Measurements from ENCODE around the gene CISH. TPM values are rescaled to one million over a fixed set of nuclear protein-coding genes. Genes with fewer than 3 reads are reported as not detected.

CISH gene
- polyA plus RNA-seq, 1 donor = 12.0 TPM

DNA sequence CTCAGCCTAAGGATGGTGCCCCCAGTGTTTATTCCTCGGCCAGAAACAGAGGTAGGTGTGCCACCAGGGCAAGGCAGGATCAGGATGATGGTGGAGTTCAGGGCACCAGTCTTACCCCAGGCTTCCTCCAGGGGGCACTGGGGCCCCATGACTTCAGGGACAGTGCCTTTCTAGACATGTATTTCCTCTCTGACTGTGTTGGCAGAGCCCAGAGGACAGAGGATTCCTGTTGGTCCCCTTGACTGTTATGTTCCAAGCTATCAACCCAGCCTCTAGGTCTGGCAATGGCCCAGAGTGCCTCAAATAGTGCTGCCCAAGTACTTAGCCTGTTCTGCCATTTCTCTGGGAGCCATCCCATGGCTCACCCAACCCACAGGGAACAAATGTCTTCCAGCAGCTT is 39.4 kb downstream of the CISH start:
- DNase-seq (ENCODE audit: low read depth) = no peak

DNA sequence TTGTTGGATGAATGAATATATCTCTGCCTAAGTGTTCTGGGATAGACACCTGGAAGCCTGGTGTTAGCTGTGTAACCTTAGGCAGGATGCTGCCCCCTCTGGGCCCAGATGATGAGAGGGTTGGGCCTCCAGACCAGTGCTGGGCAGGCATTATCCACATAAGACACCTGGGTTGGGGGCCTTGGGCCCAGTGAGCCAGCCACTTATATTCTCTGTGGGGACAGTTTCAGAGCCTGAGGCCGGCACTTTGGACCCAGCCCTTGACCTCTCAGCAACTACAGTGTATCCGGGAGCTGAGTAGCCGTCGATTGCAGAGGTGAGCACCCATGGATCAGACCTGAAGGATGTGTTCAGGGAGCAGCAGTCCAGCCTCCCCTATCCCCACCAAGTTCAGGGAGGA is 40.1 kb downstream of the CISH start:
- DNase-seq (ENCODE audit: low read depth) = no peak

DNA sequence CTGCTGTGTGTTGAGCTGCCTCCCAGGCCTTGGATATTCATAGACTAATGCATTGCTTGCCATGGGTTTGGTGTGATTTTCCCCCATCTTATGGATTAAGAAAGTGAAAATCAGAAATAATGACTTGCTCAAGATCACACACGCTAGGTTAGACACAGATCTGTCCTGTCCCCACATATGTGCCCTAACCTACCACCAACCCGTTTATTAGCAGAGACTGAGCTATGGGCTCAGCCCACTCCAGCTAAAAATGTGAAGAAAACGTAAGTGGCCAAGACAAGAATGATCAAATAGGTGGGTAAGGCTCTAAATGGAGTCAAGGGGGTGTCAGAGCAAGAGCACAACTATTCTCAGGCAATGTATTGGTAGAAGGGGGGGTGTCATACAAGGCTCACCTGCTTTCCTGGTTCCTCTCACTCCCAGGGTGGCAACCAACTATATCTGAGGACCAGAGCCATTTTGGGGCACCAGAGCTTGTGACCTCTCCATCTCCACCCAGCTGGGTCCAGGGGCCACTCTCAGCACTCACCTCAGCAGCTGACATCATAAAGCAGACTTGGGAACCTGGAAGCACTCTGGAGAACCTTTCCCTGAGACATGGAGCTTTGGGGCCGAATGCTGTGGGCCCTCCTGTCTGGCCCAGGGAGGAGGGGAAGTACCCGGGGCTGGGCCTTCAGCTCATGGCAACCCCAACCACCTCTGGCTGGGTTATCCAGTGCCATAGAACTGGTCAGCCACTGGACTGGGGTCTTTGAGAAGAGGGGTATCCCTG is 40.9 kb downstream of the CISH start:
- no peak for DNase-seq (ENCODE audit: low read depth)

DNA sequence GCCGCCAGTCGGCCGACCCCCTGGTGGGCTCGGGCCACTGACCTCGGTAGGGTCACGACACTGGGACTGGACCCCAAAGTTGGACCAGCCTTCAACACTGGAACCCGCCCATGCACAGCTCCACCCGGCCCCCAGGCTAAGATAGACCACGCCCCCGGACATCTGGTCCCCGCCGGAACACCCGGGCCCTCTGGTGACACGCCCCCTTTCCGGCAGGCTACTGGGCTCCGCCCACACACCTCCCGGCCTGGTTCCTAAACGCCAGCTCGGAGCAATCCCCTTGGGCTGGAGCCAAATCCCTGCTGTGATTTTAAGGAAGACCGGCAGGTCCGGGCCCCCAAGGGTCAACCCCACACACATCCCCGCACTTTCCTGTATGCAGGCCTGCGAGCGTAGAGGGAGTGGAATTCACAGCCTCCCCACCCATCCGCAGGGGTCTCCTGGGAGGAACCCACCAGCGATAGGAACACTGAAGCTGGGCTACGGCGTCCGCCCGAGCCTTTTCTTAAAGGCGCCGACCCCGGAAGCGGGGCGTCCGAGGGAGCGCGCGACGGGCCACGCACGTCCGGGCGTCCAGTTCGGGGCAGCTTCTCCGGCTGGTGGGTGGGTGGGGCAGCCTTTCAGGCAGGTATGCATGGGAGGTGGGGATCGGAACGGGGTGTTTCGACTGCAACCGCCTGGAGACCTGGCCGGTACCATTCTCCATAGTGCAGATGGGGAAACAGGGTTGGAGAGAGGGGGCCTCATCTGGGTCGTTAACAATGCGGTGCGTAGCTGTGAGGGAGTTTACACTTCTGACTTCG is 42.4 kb downstream of the CISH start, which contains the start of gene HEMK1:
Gene HEMK1 (plus strand): TSS at position 576 of the 803 bp plus-strand sequence. CDS start 1,583 bp downstream, outside the sequence.
- peak; percentile 84 for DNase-seq (ENCODE audit: low read depth)

DNA sequence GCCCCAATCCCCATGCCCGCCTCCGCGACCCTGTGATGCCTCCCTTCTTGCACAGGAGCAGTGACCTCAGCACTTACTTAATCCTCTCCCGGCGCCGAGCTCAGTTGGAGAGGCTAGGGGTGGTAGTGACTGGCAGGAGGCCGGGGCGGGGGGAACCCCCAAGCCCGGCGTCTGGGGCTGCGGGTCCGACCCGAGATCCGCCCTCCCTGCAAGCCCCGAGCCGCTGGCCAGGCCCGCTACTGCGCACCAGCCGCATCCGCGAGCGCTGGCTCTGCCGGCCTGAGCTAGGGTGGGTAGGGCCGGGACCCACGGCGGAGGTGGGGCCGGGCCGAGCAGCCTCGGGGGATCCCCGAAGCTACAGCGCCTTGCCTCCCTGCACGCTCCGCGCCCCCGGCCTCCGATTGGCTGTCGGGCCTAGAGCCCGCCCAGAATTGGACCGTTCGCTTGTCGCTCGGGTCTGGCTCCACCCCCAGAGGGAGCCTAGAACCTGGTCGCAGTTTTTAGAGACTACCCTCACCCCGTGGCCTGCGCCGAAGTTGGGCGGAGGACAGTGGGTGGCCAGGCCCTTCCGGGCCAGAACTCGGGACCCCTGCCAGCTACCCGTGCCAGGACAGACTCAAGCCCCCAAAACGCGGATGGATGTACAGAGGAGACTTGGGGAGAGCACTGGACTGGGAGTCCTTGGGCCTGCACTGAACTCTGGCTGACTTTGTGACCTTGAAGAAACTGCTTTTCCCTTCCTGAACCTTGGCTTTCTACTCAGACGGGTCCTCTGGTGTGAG is 44.0 kb downstream of the CISH start, which contains the start of gene C3orf18:
Gene C3orf18 (minus strand): TSS at position 362 of the 782 bp plus-strand sequence. CDS start 2,048 bp downstream, outside the sequence.
- peak; percentile 67 for DNase-seq (ENCODE audit: low read depth)

DNA sequence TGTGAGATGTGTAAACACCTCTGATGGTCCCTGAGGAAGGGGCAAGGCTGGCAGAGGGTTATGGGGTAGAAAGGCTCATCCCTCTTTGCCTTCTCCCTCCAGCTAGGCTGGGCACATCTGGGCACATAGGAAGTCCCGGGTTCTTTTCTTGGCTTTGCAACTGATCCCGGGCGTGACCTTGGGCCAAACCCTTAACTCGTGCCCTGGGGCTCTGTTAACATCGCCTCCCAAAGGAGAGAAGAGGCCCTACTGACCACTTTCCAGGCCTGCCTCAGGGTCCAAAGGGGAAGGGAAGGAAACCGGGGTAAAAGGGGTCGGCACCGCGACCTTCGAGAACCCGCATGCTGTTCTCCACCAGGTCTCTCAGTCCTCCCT is 44.6 kb downstream of the CISH start:
- no peak for DNase-seq (ENCODE audit: low read depth)

DNA sequence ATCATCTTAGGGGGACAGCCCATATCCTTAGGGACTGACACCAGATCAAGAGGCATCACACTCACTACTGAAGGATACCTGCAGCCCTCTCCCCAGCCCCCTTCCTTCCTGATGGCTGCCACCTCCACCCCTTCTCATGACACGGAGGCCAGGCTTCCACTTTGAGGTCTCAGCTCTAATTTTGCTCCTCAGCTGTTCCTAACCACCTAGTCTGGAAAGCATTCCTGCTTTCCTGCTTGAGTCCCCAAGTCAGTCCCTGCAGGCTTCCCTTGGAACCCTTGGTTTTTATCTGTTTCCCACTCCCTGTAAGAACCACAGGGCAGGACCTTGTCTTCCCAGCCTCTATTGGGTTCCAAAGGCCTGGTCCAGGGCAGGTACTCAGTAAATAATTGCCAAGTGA is 47.3 kb downstream of the CISH start:
- DNase-seq (ENCODE audit: low read depth) = no peak

DNA sequence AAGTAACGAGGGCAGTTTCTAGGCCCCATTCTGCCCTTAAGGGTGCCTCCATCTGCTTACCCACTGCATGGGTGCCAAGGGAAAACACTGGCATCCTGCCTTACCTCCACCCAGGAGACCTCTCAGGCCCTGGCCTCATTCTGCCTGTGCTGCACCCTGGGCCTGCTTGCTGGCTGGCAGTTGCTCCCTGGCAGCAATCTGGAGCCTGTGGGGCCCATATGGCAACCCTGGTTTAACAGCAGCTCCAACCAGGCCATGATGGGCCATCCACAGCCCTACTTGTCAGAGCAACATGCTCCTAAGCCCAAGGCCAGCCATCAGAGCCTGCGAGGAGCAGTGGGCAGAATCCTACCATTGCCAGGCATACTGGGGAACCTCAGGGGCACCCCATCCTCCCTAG is 47.7 kb downstream of the CISH start:
- no peak for DNase-seq (ENCODE audit: low read depth)

DNA sequence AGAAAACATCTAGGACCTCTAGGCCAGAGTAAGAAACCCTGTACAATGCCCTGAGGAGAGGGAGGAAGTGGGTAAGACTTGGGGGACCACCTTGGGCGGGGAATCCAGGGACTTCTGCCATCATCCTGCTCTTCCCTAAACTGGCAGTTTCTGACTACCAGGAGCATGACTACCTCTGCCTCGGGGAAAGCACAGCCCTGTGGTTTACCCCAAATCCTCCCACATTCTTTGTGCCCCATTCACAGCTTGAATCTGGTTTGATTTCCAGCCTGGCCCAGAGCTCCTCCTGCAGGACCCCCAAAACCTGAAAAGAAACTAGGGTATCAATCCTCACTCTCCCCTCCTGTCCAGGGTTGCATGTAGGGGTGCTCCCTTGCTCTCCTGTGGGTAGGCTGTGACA is 48.7 kb downstream of the CISH start:
- no peak for DNase-seq (ENCODE audit: low read depth)

DNA sequence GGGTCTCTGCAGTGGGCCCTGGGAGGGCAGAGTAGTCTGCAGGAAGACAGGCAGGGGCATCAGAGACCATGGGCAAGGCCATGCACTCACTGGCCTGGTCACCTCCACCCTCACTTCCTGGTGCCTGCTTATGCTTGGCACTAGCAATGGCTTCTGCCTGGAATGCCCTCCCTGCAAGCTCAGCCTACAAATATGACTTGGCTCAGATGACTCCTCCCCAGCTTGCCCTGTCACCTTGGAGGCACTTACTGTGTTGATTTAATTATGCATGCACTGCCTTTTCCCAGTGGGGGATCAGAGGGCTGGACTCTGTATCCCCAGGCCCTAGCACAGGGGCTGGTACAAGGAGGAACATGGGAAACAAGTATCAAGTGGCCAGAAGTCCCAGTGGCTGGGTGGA is 51.9 kb downstream of the CISH start:
- DNase-seq (ENCODE audit: low read depth) = no peak

DNA sequence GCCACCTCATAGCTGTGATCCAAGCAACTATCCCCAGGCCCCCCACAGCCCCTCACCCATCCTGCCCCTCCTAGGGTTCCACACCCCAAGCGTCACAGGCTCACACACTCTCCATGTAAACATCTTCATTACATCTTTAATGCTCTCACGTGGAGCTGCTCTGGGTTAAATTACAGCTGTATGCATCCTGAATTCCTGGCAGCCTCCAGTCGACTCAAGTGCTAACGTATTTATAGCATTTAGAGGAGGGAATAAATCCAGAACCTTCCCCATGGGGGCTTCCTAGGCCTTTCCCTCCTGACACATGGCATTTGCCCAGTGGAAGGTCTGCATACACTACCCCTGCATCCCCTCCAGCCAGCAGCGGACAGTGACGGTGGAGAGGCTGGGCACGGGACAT is 53.7 kb downstream of the CISH start:
- DNase-seq (ENCODE audit: low read depth) = no peak

DNA sequence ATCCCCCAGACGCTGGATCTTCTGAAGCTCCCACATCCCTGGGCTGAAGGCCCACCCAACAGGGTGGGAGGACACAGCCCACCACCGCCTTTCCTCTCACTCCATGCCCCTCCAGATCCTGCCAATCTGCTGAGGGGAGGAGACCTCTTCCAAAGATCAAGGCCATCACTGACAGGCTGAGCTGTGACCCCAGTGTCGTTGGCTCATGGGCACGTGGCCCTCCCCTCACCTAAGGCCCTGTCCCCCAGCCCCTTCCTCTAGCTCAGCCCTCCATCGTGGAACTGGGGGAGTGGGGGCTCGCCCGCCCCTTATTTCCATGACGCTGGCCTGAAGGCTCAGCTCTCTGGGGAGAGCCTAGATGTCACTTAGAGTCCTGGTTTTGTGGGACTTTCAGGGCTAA is 54.5 kb downstream of the CISH start:
- no peak for DNase-seq (ENCODE audit: low read depth)

Other genes starting within 250 kb of the CISH start
- 4.3 TPM for gene CACNA2D2, start 108.1 kb downstream of the CISH start, polyA plus RNA-seq (ENCODE audit: insufficient read length)
- gene C3orf18, start 44.0 kb downstream of the CISH start, polyA plus RNA-seq (ENCODE audit: insufficient read length) = 19.8 TPM
- gene HEMK1, start 42.3 kb downstream of the CISH start, polyA plus RNA-seq (ENCODE audit: insufficient read length) = 12.4 TPM
- 29.5 TPM for gene MAPKAPK3, start 5.4 kb upstream of the CISH start, polyA plus RNA-seq (ENCODE audit: insufficient read length)
- 0.15 TPM for gene DOCK3, start 63.2 kb upstream of the CISH start, polyA plus RNA-seq (ENCODE audit: insufficient read length)

All from forelimb muscle (tissue), 1 donor.